Activated CD4-positive, alpha-beta memory T cell treated with anti-CD3 and anti-CD28 coated beads, Interleukin-2, amount 10 ng/mL, durations not matched to agents 7 days and 5 days (primary cell): Measurements from ENCODE around the gene TMEM176B. TPM values are rescaled to one million over a fixed set of nuclear protein-coding genes. Genes with fewer than 3 reads are reported as not detected.

Experiments used
- CTCF ChIA-PET: fragments of 350-600 bp; sonication (Branson Sonifier 250); formaldehyde crosslinking; loops from one replicate; lab custom pipeline; 2021; ENCODE audit warnings: antibody characterized with exemption, inconsistent platforms; lab: Charles Lee
- POLR2A ChIA-PET: fragments of 350-600 bp; sonication (Branson Sonifier 250); formaldehyde crosslinking; loops from one replicate; lab custom pipeline; 2021; ENCODE audit warnings: antibody characterized with exemption; lab: Charles Lee
- DNase-seq: peaks from one replicate; pipeline ENCODE4 v3.0.0-alpha.2; 2020
- H3K27ac Mint-ChIP-seq: one replicate; pipeline ENCODE4 v1.8.0; 2021; ENCODE audit warnings: mild to moderate bottlenecking, mixed read lengths
- H3K27me3 Mint-ChIP-seq: one replicate; pipeline ENCODE4 v1.8.0; 2021; ENCODE audit warnings: mixed read lengths
- H3K36me3 Mint-ChIP-seq: one replicate; pipeline ENCODE4 v1.8.0; 2021; ENCODE audit warnings: low read depth, mixed read lengths
- H3K4me1 Mint-ChIP-seq: one replicate; pipeline ENCODE4 v1.8.0; 2021; ENCODE audit warnings: mixed read lengths
- H3K4me3 Mint-ChIP-seq: one replicate; pipeline ENCODE4 v1.8.0; 2021; ENCODE audit warnings: mild to moderate bottlenecking, mixed read lengths
- H3K9me3 Mint-ChIP-seq: one replicate; pipeline ENCODE4 v1.8.0; 2021; ENCODE audit warnings: mixed read lengths
- total RNA-seq, 2 experiments: library from RNA; stranded (reverse); gene quantifications; one replicate each; pipeline ENCODE4 v1.2.3, GENCODE V29; 2021

Gene TMEM176B
- total RNA-seq, 2 experiments from 2014 or later, result not detected

DNA sequence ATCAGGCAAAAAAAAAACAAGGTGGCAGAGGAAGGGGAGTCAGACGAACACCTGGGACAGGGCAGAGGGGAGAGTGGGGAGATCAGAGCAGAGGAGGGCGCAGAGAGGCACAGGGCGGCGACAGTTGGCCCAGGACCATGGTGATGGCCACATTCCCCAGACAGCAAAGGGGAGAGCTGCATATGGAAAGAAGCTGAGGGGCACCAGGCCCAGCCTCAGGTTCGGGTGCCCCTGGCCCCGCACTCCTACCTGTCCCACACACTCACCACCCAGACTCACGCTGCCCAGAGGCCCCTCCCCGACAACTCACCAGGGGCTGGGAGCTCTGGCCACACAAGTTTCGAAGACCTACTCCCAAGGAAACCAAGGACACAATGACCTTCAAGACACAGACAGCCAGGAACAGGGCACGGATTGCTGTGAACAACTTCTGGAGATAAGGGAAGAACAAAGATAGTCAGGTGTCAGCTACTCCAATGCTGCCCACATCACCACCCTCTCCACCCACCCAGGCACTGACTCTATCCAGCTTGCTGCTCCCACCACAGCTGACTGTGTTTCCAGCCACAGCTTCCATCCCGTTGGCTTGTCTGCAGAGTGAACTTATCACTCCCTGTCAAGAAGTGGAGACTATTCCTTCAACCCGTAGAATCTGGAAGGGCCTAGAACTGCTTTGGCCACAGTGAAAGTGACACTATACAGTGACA, 8.3 kb downstream of the TMEM176B start:
- Mint-ChIP-seq H3K4me3 (no peak overlapping the region), H3K36me3 (no peaks in the 10 kb centered on the region), H3K9me3 (no peaks in the 10 kb centered on the region), H3K27me3 (peaks cover 10% of the 10 kb centered on the region), H3K27ac (no peak overlapping the region), H3K4me1 (no peaks in the 10 kb centered on the region)
- ChIA-PET CTCF (interaction anchor here (1.5 kb wide), 1 partner anchor 13 kb away, joined by 4 read pairs; no protein-coding TSS in a partner anchor), POLR2A (no interaction called here)
- no peak for DNase-seq

DNA sequence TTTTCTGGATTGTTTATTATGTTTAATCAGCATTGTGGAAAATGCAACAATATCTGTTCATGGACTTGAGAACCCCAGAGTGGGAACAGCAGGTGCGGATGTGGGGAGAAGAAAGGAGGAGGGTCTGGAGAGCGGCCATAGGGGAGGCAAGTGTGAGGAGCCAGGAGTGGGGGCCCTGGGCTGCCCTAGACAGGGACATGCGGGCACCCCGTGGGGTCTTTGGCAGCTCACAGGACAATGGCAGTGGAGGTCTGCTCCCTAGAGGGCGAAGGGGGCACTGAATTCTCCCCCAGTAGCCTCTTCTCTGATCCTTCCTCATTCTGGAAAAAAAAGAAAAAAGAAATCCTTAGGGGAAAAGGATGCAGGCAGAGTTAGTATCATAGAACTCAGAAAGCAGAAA, 8.9 kb downstream of the TMEM176B start:
- H3K4me1 Mint-ChIP-seq, result no peaks in the 10 kb centered on the region
- no peak for DNase-seq
- POLR2A ChIA-PET, result no interaction called here
- no peak overlapping the region for H3K4me3 Mint-ChIP-seq
- no peak overlapping the region for H3K27ac Mint-ChIP-seq
- H3K27me3 Mint-ChIP-seq, result peaks cover 8% of the 10 kb centered on the region
- H3K9me3 Mint-ChIP-seq, result no peaks in the 10 kb centered on the region
- no peaks in the 10 kb centered on the region for H3K36me3 Mint-ChIP-seq
- CTCF ChIA-PET, result interaction anchor here (1.5 kb wide), 1 partner anchor 13 kb away, joined by 4 read pairs; no protein-coding TSS in a partner anchor

DNA sequence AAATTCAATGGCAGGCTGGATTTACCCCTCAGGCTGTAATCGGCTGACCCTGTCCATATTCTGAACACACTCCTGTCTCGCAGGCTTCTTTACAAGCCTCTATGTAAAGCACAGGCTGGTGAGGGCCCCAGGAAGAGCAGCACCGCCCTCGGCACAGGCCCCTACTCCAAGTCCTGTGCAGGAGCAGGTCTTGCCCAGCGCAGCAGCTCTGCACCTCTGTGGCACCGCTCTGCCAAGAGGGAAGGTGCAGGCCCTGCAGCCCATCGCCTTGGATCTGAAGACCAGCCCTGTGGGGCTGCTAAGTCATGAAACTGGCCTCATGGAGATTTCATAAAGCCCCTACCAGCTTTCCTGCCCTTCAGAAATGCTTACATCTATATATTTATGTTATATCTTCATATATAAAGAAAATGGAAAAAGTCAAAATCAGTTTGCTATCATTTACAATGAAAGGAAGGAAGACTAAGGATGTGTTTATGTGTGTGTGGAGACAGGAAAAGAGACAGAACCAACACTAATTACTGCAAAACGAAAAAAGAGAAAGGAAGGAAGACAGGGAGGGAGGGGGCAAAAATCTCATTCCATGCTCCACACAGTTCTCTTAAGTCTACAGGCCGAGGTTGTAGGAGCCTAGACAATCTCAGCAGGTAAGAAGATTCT, 9.6 kb downstream of the TMEM176B start:
- peaks cover 8% of the 10 kb centered on the region for H3K27me3 Mint-ChIP-seq
- H3K27ac Mint-ChIP-seq, result no peak overlapping the region
- POLR2A ChIA-PET, result no interaction called here

GRCh38 chr7:150788474-150789269, 11.5 kb downstream of the TMEM176B start:
- H3K27ac Mint-ChIP-seq, result no peak overlapping the region
- POLR2A ChIA-PET, result no interaction called here
- H3K4me3 Mint-ChIP-seq, result no peak overlapping the region
- peaks cover 8% of the 10 kb centered on the region for H3K4me1 Mint-ChIP-seq
- DNase-seq, result no peak
- H3K9me3 Mint-ChIP-seq, result no peaks in the 10 kb centered on the region
- CTCF ChIA-PET, result no interaction called here
- no peaks in the 10 kb centered on the region for H3K36me3 Mint-ChIP-seq
- H3K27me3 Mint-ChIP-seq, result peaks cover 11% of the 10 kb centered on the region

More for the DNA sequence above, 9.6 kb downstream of the TMEM176B start:
- Mint-ChIP-seq H3K9me3 (no peaks in the 10 kb centered on the region), H3K4me3 (no peak overlapping the region), H3K4me1 (peaks cover 7% of the 10 kb centered on the region), H3K36me3 (no peaks in the 10 kb centered on the region)
- DNase-seq, result no peak
- CTCF ChIA-PET, result no interaction called here

DNA sequence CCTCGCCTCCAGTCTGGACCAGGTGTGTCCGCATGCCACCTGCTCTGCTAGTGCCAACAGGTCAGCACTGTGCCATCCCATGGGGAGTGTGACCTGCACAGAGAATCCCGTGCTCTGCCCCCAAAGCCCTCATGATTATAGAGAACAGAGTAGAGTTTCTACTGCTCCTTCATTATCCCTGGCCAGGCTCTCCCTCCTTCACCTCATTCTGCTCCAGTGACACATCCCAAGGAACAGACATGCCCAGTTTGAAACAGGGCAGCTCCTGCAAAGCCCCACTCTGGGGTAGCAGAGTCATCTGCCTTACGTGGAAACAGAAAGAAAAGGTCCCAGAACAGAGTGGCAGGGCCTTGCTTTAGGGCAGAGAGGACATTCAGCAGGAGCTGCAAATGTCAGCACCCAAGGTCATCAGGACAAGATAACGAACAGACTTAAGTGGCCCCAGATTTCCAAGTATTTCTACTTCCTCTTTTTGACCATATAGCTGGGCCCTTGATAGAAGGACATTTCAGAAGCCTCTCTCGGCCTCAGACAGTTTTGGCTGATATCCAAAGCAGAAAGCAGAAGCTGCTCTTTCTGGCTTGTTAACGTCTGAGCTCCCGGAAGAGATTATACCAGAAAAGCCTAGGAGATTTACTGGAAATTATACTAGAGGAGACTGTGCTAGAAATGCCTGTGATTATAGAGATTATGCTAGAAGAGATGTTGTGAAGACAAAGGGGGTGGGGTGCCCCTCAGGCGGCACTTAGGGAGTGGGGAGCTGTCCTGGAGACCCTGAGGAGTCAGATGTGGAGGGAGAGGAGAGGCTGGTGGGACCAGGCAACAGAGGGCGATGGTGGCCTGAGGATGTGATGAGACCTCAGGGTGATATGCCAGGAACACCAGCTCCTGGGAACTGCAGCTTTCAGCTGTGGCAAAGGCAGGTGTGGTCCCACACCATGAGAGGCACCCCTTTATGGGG, 12.6 kb downstream of the TMEM176B start:
- no peaks in the 10 kb centered on the region for H3K36me3 Mint-ChIP-seq
- ChIA-PET POLR2A (no interaction called here), CTCF (interaction anchor here (1.5 kb wide), 1 partner anchor 9 kb away, joined by 4 read pairs; no protein-coding TSS in a partner anchor)
- H3K9me3 Mint-ChIP-seq, result no peaks in the 10 kb centered on the region
- DNase-seq, result no peak
- no peak overlapping the region for H3K27ac Mint-ChIP-seq
- no peak overlapping the region for H3K4me3 Mint-ChIP-seq
- H3K27me3 Mint-ChIP-seq, result peaks cover 13% of the 10 kb centered on the region
- peaks cover 8% of the 10 kb centered on the region for H3K4me1 Mint-ChIP-seq

- DNase-seq, result no peak
- CTCF ChIA-PET, result no interaction called here
- POLR2A ChIA-PET, result no interaction called here
- Mint-ChIP-seq H3K4me3 (no peak overlapping the region), H3K27ac (no peak overlapping the region), H3K27me3 (peaks cover 19% of the 10 kb centered on the region), H3K4me1 (peaks cover 8% of the 10 kb centered on the region), H3K36me3 (no peaks in the 10 kb centered on the region), H3K9me3 (no peaks in the 10 kb centered on the region)
Observed at GRCh38 chr7:150784954-150785353, 15.2 kb downstream of the TMEM176B start.

DNA sequence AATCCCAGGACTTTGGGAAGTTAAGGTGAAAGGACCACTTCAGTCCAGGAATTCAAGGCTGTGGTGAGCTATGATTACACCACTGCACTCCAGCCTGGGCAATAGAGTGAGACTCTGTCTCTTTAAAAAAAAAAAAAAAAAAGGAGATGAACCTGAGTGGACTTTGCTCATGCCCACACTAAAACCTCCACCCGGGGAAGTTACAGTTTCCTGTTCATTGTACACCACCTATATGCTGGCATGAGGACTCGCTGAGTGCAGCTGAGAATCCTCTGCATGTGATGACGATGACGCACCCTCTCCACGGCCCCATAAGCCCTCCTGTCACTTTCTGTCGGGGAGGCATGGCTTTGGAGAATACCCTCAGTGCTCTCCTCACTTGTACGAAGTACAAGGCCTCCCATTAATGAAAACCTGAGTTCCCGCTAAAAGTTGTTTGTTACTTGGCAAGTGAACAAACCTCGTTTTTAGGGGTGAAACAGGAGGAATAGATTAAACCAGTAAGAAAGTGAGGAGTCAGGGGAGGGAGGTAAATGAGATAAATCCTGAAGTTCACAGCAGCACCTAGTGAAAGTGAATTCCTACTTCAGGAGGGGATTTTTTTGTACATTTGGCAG, 15.9 kb downstream of the TMEM176B start:
- Mint-ChIP-seq H3K36me3 (no peaks in the 10 kb centered on the region), H3K27me3 (peaks cover 19% of the 10 kb centered on the region), H3K4me1 (peaks cover 8% of the 10 kb centered on the region), H3K9me3 (no peaks in the 10 kb centered on the region), H3K27ac (no peak overlapping the region), H3K4me3 (no peak overlapping the region)
- CTCF ChIA-PET, result interaction anchor here (1.1 kb wide), 1 partner anchor 200 kb away, joined by 3 read pairs; no protein-coding TSS in a partner anchor
- POLR2A ChIA-PET, result no interaction called here
- no peak for DNase-seq

DNA sequence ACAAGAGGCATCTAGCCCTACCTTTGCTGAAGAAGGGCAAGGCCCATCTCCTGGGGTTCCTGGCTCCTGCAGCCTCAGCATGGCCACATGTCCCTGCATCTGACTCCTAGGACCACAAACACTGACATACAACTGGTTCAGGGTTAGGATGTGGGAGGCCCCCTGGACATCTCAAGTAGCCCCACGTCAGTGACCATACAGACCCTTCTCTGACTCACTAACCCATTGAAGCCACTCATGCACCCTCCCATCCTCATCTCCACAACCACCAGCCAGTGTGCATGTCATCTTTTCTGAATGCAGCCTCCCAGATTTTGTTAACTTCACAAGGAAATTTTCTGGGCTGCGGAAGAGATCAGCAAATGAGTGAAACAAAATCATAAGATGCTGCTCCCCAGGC, 18.2 kb downstream of the TMEM176B start:
- POLR2A ChIA-PET, result no interaction called here
- CTCF ChIA-PET, result no interaction called here
- no peaks in the 10 kb centered on the region for H3K9me3 Mint-ChIP-seq

GRCh38 chr7:150781103-150781502, 19.1 kb downstream of the TMEM176B start:
- Mint-ChIP-seq H3K36me3 (no peaks in the 10 kb centered on the region), H3K9me3 (no peaks in the 10 kb centered on the region), H3K4me1 (peaks cover 7% of the 10 kb centered on the region), H3K4me3 (no peak overlapping the region), H3K27ac (no peak overlapping the region), H3K27me3 (peaks cover 29% of the 10 kb centered on the region)
- no peak for DNase-seq
- CTCF ChIA-PET, result no interaction called here
- POLR2A ChIA-PET, result no interaction called here

More for the DNA sequence above, 18.2 kb downstream of the TMEM176B start:
- no peak for DNase-seq
- Mint-ChIP-seq H3K36me3 (no peaks in the 10 kb centered on the region), H3K4me3 (no peak overlapping the region), H3K27ac (no peak overlapping the region), H3K4me1 (peaks cover 8% of the 10 kb centered on the region), H3K27me3 (peaks cover 27% of the 10 kb centered on the region)

DNA sequence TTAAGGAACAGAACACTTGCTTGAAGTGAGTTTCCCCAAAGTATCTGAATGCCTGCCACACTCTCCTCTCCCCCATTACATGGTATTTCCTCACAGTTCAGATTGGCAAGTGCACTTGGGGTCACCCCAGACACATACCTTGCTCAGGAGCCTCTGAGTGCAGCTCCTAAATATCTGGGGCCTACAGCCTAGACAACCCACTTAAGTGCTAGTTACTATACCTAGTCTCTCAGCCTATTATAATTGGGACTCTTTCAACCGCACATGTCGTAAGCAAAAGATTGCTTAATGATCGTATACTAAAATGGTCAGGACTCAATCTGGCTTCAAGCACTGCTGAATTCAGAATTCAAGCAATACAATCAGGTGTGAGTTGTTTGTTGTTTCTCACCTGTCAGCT, 19.9 kb downstream of the TMEM176B start:
- DNase-seq, result no peak
- Mint-ChIP-seq H3K4me1 (no peaks in the 10 kb centered on the region), H3K9me3 (no peaks in the 10 kb centered on the region), H3K4me3 (no peak overlapping the region), H3K27ac (no peak overlapping the region), H3K27me3 (peaks cover 25% of the 10 kb centered on the region), H3K36me3 (no peaks in the 10 kb centered on the region)
- ChIA-PET CTCF (interaction anchor here (0.9 to 1.1 kb wide), 4 partner anchors 10 to 149 kb away, joined by 3 to 4 read pairs (median 3); no protein-coding TSS in a partner anchor), POLR2A (no interaction called here)

DNA sequence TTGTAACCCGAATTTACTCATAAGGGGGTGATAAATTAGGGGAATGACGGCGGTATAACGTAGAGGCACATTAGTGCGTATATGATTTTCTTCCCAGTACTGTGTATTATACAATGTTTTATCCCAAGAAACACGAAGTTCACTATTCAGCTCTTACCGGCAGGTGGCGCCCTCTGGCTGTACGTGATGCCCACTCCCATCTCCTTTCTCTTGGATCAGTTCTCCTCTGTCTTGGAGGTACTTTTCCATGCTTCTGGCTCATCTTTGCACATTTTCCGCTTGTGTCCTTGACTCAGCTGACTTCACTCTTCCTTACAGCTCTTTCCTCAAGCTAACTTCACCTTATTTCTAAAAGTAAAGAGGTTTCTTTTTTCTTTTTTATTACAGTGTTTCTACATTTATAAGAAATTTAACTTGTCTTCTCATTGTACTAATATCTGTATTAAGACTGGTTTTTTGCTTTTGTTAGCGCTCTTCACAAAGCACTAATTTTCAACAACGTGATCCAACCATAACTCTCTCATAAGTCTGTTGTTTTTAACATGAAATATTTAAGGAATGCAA, 21.3 kb downstream of the TMEM176B start:
- Mint-ChIP-seq H3K9me3 (peaks cover 3% of the 10 kb centered on the region), H3K27ac (no peak overlapping the region), H3K4me3 (no peak overlapping the region), H3K36me3 (peaks cover 3% of the 10 kb centered on the region), H3K27me3 (peaks cover 24% of the 10 kb centered on the region), H3K4me1 (no peaks in the 10 kb centered on the region)
- peak; percentile 72 for DNase-seq
- CTCF ChIA-PET, result interaction anchor here (0.6 to 1.4 kb wide), 21 partner anchors 9 to 372 kb away, joined by 3 to 16 read pairs (median 4); partner anchors contain the start of genes FASTK and GIMAP4
- POLR2A ChIA-PET, result no interaction called here
